Hematopoietic multipotent progenitor cell treated with erythropoietin and hydrocortisone succinate and interleukin-3 and kit ligand, for 4 days (in vitro differentiated cells): ENCODE measurements around the gene CFAP54.
"Not testable (repeated sequence)": the region's sequence is repeated elsewhere in the genome, so short reads cannot be mapped to it uniquely, and the experiment has no call there.

Experiments used
- DNase-seq: peaks from one replicate; pipeline ENCODE4 v3.0.0-alpha.2; 2015

Gene CFAP54

DNA sequence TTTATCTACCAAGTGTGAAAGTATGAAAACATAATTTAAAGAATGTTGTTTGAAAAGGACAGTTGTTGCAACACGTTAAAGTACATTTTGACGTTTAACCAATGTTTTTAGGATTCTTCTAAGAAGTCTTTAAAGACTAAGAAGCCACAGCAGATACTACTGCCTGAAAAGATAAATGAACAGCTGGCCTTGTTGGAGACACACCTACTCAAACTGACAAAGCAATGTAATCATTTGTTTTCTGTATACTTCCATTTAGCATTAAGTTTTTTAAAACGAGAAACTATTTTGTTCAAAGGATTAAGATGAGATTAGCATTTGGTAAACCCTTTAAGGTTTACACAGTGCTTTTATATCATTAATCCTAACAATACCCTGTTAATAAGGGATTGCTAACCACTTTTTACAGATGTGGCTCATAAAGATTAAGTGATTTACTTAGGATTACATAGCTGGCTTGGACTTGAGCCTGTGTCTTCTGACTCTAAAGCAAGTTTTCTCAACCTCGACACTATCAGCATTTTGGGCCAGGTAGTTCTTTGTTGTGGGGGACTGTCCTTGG, 134.4 kb downstream of the CFAP54 start:
- no peak for DNase-seq

DNA sequence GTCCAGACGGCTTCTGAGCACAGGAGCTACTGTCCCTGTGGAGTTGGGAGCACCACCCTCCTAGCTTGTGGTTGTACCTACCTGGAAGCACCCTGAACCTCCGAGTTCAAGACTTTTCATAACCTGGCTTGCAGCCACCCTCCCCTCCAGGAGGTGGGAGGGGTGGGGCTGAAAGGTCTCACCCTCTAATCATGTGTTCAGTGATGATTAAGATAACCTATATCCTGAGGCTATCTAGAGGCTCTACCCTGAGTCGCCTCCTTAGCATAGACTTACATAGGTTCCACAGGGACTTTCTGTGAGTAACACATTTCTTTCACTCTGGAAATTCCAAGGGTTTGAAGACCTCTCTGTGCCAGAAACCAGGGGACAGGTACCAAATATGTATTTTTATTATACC, 146.5 kb downstream of the CFAP54 start:
- DNase-seq, result no peak

DNA sequence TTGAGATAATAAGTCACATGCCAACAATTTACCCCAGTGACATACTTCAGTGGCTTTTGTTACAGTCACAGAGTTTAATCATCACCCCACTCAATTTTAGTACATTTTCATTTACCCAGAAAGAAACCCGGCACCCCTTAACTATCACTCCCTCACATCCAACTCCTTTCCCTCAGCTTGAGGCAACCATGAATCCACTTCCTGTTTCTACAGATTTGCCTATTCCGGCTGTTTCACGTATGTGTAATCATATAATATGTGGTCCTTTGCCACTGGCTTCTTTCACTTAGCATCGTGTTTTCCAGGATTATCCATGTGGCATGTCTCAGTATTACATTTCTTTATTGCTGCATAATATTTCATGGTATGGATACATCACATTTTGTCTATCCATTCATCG, 147.5 kb downstream of the CFAP54 start:
- no peak for DNase-seq

DNA sequence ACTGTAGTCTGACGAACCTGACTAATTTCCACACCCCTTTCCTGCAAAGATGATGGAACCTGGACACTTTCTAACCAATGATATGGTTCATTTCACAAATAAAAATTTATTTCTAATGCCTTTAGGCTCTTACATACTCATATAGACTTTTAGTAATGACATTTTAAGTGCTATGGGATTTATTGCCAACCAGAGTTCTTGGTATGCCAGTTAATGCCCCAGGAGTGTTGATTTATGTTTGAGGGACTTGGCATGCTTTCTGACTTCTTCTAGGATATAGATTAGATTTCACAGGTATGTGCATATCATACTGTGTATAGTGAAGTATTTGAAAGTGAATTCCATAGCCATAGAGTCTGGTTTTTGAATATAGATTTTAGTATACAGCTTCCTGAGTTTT, 159.5 kb downstream of the CFAP54 start:
- no peak for DNase-seq

DNA sequence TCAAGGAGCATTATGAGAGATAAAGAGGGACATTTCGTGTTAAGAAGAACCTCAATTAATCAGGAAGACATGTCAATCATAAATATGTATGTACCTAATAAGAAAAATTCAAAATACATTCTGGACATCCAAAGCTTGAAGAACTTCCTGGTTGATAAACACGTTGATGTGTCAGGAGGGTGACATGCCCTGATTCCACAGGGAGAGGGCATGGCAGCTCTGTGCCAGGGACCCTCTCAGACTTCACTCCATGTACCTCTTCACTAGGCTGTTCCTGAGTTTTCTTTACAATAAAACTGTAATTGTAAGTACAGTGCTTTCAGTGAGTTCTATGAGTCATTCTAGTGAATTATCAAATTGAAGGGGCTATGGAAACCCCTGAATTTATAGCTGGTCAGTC, 163.5 kb downstream of the CFAP54 start:
- DNase-seq, result no peak

DNA sequence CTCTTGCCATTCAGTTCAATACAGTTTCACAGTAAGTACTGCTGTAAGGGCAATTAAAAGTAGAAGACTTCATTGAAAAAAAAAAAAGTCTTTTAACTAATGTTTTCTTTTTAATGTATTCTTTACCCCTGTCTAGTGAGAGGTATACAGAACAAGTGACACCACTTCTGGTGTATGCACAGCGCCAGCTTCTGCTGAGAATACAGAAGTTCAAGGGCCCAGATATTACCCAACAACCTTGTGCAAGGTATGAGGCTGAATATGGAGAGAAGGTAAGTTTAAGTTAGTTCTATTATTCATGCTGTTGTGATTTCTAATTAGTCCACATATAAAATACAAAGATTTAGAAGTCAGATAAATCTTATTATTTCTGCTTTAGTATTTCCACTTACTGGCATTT, 168.7 kb downstream of the CFAP54 start:
- peak; percentile 10 for DNase-seq

DNA sequence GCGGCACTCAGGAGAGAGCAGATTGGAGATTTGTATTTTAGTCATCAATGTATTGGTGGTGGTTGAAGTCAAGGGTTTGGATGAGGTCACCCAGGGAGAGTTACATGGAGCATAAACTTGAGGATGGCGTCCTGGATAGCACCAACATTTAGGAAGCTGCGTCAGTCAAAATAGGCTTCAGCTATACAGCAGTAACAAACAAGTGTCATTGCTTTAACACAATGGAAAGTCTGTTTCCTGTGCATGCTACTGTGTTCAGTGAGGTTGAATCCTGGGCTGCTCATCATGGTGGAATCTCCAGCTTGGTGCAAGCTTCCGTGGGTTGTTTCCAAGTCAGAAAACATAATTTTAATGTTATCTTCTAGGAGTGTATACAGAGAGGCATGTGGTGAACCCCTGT, 180.4 kb downstream of the CFAP54 start:
- no peak for DNase-seq

DNA sequence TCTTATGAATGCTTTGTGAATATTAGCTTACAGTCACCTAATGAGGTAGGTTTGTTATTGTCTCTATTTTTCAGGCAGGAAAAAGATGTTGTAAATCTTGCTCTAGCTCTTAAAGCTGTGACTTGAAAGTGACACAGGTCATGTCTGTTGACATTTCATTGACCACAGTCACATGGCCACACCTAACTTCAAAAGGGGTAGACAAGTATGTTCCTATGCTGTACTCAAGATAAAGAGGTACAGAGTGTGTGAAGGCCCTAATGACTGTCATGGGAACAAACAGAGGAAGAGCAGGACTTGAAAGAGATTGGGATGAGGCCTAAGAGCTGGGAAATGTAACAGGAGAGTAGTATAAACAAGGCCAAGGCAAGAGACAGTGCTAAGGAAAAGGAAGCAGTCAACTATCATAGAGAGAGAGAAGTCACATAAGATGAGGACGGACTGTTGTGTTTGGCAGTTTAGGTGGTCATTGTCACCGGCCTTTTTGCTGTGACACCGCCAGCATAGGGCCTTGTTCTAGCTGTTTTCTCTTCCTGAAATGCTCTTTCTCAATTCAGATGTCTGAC, 181.0 kb downstream of the CFAP54 start:
- DNase-seq, result no peak

DNA sequence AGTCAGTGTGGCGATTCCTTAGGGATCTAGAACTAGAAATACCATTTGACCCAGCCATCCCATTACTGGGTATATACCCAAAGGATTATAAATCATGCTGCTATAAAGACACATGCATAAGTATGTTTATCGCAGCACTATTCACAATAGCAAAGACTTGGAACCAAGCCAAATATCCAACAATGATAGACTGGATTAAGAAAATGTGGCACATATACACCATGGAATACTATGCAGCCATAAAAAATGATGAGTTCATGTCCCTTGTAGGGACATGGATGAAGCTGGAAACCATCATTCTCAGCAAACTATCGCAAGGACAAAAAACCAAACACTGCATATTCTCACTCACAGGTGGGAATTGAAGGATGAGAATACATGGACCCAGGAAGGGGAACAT, 186.1 kb downstream of the CFAP54 start:
- DNase-seq, result not testable (repeated sequence)

DNA sequence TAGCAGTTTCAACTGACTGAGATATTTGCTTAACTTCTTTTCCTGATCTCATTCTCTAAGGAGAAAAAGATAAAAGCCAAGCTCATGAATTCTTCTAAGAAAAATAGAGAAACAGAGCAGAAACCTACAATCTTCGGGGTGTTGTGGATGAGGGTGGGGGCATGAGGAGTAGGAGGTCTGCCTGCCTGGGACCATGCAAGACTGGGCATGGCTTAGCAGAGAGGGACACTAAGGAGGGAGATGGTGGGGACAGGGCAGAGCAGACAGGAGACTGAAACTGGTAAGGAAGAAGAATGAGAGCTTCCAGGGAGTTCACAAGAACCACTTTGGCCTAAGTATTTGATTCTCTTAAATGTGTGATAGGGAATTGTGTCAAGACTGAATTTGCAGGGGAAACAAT, 188.0 kb downstream of the CFAP54 start:
- DNase-seq, result no peak

DNA sequence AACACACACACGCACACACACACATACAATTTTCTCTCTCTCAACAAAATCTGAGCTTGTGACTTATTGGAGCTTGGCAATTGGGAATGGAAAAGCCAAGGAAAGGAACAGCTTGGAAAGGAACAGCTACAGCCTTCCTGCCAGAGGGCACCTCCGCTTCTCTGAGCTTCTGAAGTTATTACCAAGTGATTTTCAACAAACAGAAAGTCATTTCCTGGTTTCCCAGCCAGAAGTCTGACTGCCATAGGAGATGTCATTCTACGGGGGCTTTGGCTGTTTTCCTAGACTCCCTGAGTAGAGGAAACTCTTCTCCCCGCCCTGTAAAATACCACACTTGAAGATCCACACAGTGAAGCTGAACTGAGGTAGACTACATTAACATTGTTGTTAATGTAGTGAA, 198.3 kb downstream of the CFAP54 start:
- no peak for DNase-seq

DNA sequence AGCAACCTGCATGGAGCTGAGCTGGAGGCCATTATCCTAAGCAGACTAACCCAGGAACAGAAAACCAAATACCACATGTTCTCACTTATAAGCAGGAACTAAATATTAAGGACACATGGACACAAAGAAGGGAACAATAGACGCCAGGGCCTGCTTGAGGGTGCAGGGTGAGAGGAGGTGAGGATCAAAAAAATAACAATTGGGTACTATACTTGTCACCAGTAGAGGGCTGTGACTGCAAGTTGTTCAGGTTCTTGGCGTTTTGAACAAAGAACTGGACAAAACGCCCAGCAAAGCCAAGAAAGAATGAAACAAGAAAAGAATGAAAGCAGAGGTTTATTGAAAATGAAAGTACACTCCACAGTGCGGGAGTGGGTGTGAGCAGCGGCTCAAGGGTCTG, 209.1 kb downstream of the CFAP54 start:
- DNase-seq, result peak; percentile 5

DNA sequence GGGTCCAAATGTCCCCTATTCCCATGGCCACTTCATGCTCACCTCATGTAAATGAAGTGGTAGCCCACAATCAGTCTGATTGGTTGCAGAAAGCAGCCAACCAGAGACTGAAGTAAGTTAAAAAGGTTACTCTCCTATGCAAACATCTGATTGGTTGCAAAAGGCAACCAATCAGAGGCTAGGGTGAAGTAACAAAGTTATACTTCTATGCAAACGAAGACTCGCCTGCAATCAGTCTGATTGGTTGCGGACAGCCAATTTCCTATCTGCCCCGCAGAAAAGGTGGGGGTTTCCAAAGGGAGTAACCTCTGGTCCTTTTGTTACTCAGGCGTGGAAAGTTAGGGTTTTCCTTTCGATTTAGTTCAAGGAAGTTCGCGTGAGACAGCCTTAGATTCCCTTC, 209.6 kb downstream of the CFAP54 start:
- DNase-seq, result no peak

DNA sequence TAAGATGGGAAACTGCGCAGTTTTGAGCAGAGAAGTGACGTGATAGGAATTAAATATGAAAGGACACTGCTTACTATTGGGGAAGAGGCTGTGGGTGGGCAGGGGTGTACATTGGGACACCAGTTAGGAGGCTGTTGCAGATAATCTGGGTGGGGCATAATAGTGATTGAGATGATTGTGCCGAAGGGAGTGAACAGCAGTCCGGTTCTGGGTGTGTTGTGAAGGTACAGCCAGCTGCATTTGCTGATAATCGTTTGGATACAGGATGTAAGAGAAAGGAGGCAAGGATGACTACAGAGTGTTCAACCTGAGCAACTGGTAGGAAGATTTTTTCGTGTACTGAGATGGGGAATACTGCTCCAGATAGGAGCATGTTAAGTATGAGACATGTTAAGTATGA, 212.5 kb downstream of the CFAP54 start:
- peak; percentile 36 for DNase-seq

DNA sequence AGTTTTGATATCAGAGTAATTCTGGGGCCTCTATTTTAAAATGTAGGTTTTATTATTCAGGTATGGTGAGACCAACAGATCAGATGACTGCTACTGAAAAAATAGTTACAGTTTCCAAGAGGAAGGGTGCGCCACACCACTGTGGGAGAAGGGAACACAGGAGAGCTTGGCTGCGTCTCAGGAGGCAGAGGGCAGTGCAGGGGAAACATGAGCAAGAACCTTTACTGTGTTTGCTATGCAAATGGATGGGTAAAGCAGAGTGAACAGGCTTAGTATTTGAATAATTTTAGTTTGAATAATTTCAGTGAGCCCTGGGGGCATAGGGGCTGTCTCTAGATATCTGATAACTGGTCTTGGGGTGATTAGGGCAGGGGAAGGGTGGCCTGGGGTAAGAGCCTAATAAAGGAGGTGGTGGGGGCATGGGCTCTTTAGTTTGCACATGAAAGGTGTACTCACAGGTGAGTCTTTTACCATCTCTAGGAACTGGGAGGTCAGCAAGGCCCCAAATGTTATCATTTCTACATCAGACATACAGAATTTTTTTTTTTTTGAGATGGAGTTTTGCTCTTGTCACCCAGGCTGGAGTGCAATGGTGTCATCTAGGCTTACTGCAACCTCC, 220.9 kb downstream of the CFAP54 start:
- no peak for DNase-seq

DNA sequence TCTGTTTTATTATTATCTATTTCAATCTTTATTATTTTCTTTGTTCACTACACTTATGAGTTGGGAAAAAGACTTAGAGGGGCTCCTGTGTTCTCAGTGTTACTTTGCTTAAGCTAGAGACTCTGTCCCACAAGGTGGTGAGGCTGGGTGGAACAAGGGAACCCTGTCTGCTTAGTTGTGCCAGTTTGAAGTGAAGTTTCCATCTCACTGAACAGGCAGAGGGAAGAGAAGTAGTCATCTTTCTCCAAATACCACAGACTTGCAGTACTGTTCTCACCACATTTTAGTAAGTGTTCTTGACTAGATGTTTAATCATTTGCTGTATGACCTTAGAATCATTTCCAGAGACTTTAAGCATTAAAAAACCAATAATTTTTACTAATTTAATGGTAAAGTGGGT, 222.0 kb downstream of the CFAP54 start:
- DNase-seq, result no peak

DNA sequence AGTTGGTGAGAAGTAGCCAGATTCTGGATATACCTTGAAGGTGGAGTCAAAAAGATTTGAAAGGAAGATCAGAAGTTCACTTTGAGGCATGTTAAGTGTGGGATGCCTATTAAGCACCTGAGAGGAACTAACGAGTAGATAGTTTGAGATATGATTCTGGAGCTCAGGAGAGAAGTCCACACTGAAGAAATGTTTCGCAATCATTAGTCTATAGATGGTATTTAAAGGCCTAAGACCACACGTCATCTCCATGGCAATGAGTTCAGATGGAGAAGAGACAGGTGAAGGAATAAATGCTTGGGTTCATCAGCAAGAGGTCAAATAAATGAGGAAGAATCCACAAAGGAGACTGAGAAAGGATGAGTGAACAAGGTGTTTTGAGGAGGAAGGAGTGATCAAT, 224.8 kb downstream of the CFAP54 start:
- DNase-seq, result no peak

DNA sequence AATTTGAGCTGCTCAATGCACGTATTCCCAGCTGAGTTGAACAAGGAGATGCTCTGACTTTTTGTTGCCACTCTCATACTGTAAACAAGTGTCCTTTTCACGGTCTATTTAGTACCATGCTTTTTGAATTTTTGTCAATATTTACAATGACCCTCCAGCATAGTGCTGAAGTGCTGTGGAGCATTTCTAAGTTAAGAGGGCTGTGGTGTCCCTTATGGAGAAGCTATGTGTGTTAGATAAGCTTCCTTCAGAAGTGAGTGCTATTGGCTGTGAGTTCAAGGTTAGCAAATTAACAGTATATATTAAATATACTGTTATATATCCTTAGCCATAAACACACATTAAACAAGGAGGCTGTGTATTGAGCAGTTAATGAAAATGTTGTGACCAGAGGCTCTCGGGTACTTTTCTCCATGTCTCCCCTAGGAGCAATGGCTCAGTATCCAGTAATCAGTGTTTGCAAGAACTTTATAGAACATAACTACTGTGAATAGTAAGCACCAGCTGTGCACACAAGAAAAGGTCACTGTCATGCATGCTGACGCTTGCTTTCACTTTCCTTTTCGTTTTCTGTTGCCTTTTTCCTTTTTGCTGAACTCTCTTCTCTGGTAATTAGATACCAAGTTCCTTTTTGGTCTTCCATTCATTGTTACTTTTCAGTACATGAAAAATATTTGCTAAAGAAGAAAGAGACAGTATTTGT, 230.4 kb downstream of the CFAP54 start:
- peak; percentile 52 for DNase-seq

DNA sequence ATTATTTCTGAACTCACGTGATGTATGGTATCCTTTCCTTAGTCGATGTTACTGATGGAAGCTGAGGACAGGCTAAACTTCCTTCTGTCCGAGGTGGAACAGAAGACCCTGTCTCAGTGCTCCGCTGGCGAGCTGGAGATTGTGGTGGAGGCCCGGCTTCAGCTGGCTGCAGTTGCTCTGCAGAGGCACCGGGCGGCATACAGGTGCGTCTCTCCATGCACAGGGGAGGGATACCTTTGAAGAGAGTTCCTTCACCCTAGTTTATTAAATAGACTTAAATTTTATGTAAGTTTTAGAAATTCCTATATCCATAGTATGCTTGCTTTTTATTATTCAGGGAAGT, 231.0 kb downstream of the CFAP54 start:
- DNase-seq, result peak; percentile 21

DNA sequence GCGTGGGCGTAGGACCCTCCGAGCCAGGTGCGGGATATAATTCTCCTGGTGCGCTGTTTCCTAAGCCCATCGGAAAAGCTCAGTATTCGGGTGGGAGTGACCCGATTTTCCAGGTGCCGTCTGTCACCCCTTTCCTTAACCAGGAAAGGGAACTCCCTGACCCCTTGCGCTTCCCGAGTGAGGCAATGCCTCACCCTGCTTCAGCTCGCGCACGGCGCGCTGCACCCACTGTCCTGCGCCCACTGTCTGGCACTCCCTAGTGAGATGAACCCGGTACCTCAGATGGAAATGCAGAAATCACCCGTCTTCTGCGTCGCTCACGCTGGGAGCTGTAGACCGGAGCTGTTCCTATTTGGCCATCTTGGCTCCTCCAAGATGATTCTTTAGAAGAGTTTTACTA, 240.1 kb downstream of the CFAP54 start:
- DNase-seq, result not testable (repeated sequence)

DNA sequence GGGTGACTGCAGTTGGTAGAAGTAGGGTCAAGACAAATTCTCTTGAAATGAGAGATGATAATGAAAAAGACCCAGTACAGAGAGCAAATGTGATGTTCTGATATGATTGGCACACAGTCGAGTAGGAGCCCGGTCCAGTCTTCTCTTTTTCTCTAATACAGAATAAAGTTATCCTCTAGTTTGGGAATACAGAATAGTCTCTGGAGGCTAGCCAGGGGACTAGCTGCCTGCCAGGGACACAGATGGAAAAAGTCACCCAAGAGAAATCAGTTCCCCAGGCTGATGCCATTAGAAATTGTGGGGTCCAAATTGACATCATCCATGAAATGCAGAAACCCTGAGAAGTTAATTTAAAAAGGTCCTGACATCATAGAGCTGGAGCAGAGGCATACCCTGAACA, 240.5 kb downstream of the CFAP54 start:
- no peak for DNase-seq

DNA sequence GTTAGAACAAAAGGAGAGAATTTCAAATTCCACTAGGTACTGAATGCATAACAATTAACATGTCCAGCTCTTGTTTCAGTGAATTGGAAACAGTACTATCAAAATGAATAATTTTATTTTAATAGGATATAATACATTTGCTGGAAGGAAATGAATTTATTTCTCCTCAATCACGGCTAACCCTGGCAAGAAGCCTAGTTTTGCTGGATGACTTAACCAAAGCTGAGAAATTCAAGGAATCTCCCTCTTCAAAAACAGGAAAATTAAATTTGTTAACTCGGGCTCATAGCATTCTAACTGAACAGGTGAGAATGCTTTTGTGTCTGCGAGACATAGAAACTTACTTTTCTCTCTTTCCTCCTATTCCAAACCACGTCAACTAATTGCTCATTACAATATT, 254.2 kb downstream of the CFAP54 start:
- DNase-seq, result no peak

DNA sequence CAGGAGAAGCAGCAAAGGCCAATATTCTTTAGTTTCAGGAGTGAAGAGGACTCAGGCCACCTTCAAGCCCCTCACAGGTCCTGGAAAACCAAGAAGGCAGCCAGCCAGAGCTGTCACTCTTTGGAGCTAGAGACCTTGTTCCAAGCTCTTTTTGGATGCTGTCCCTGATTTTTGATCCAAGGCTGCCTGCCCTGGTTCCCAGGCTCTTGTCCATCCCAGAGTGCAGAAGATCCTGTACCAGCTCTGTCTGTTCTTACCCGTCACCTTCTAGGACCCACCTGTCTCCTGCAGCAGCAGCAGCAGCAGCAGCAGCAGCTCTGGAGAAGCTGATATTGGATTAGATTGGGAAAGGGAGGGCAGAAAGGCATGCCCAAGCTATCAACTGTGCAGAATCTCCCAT, 260.6 kb downstream of the CFAP54 start:
- no peak for DNase-seq

DNA sequence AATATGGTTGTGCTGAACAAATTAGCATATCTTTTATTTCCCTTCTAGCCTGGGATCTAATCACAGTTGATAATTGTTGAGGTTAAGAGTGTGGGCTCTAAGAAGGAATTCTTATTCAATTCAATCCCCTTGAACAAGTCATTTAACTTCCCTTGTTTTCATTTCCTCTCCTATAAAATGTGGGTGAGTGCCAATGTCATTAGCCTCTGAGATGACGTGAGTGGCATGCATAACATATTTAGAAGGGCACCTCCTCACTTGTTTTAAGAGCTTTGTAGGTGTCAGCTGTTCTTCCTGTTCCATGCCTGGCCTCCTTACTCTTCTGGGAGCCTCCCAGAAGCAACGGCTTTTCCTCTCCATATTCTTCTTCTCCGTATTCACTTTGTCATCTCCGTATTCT, 262.2 kb downstream of the CFAP54 start:
- no peak for DNase-seq

DNA sequence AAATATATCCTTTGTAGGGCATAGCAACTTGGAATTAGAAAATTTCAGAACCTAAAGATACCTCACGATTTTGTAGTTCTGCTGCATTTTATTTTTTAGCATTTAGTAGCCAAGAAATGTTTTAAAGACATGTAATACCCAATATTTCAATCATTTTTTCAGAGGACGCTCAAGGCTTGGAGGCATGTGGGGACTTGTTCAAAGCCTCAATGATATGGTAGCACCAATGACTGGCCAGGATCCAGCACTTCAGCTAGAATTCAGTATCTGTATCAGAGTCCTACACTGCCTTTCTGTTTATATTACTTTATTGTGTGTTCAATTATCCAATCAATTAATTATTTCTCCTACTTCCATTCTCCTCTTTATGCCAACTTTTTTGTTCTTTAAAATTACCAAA, 262.8 kb downstream of the CFAP54 start:
- no peak for DNase-seq
